Activated CD8-positive, alpha-beta T cell treated with anti-CD3 and anti-CD28 coated beads for 36 hours (primary cell): Measurements from ENCODE around the gene FLRT2. TPM values are rescaled to one million over a fixed set of nuclear protein-coding genes. Genes with fewer than 3 reads are reported as not detected.

Experiments used
- ATAC-seq: fragments of 200-7000 bp; cut with Tn5 transposase; one replicate; pipeline ENCODE4 v1.10.0; 2021; ENCODE audit warnings: mild to moderate bottlenecking, moderate library complexity
- CTCF ChIA-PET: fragments of 350-600 bp; sonication (Branson Sonifier 250); formaldehyde crosslinking; loops from one replicate; lab custom pipeline; 2021; ENCODE audit warnings: antibody characterized with exemption; lab: Charles Lee
- POLR2A ChIA-PET: fragments of 350-600 bp; sonication (Branson Sonifier 250); formaldehyde crosslinking; loops from one replicate; lab custom pipeline; 2021; ENCODE audit warnings: antibody characterized with exemption; lab: Charles Lee
- DNase-seq: peaks from one replicate; pipeline ENCODE4 v3.0.0-alpha.2; 2020
- H3K27ac Mint-ChIP-seq: one replicate; pipeline ENCODE4 v1.8.0; 2021; ENCODE audit warnings: mild to moderate bottlenecking, mixed read lengths
- H3K27me3 Mint-ChIP-seq: one replicate; pipeline ENCODE4 v1.8.0; 2021; ENCODE audit warnings: mixed read lengths
- H3K36me3 Mint-ChIP-seq: one replicate; pipeline ENCODE4 v1.8.0; 2021; ENCODE audit warnings: low read depth, mixed read lengths
- H3K4me1 Mint-ChIP-seq: one replicate; pipeline ENCODE4 v1.8.0; 2021; ENCODE audit warnings: low read depth, mixed read lengths
- H3K4me3 Mint-ChIP-seq: one replicate; pipeline ENCODE4 v1.8.0; 2021; ENCODE audit warnings: mild to moderate bottlenecking, moderate library complexity, mixed read lengths
- H3K9me3 Mint-ChIP-seq: one replicate; pipeline ENCODE4 v1.8.0; 2021; ENCODE audit warnings: mixed read lengths
- intact Hi-C: fragments of 100-400 bp; cut with micrococcal nuclease; formaldehyde crosslinking; loops from one replicate; pipeline ENCODE4 v1.10.0; 2022
- total RNA-seq, 2 experiments: library from RNA; stranded (reverse); gene quantifications; one replicate each; pipeline ENCODE4 v1.2.3, GENCODE V29; 2021
- TF ChIP-seq, protein P1 (sequence below): fragments of 200-600 bp; IDR thresholded peaks from one replicate; pipeline ENCODE4 v1.8.0; 2022; ENCODE audit warnings: antibody characterized with exemption, mild to moderate bottlenecking

FLRT2 gene
- total RNA-seq, 2 experiments from 2014 or later, result not detected

DNA sequence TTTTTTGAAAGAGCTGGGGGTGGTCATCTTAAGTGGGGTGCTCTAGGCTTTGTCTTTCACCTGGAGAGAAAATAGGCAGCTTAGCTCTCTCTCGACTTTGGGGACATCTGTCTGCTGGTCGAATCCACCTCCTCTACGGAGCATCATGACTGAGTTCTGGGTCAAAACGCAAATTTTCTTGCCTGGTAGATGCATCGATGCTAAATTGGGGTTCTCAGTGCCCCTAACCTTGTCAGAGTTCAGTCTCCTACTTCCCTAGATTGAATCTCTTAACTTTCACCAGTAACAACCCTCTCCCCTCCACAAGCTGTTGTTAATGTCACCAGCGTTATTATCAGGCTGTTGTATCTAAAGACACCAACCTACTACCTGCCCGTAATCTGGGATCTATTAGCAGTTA lies 682 bp downstream of the FLRT2 start:
- Mint-ChIP-seq H3K27ac (no peak overlapping the region), H3K9me3 (no peaks in the 10 kb centered on the region), H3K36me3 (no peaks in the 10 kb centered on the region), H3K4me3 (no peak overlapping the region), H3K27me3 (peaks cover 76% of the 10 kb centered on the region), H3K4me1 (peaks cover 15% of the 10 kb centered on the region)
- intact Hi-C loops, result no loop called here
- TF ChIP-seq, protein P1, sequence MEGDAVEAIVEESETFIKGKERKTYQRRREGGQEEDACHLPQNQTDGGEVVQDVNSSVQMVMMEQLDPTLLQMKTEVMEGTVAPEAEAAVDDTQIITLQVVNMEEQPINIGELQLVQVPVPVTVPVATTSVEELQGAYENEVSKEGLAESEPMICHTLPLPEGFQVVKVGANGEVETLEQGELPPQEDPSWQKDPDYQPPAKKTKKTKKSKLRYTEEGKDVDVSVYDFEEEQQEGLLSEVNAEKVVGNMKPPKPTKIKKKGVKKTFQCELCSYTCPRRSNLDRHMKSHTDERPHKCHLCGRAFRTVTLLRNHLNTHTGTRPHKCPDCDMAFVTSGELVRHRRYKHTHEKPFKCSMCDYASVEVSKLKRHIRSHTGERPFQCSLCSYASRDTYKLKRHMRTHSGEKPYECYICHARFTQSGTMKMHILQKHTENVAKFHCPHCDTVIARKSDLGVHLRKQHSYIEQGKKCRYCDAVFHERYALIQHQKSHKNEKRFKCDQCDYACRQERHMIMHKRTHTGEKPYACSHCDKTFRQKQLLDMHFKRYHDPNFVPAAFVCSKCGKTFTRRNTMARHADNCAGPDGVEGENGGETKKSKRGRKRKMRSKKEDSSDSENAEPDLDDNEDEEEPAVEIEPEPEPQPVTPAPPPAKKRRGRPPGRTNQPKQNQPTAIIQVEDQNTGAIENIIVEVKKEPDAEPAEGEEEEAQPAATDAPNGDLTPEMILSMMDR, result no peak
- POLR2A ChIA-PET, result no interaction called here
- DNase-seq, result no peak
- no peak for ATAC-seq
- CTCF ChIA-PET, result no interaction called here

DNA sequence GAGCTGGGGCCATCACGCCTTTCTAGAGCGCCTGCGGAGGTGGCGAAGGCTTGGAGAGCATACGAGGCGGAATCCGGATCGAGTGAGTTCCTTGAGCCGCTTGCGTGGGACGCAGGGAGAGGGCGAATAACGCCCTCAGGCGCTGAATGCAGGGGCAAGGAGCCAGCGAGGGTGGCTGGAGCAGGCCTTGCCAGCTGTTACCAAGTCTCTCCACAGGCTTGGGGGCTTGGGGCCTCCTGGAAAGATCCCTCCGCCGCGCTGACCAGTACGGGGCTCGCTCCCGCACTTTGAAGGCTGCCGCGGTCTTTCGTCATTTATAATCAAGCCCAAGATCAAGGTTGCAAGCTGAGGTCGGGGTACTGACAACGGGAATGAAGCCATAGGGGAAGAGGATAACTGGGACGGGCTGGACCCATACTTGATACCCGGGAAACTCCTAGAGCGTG lies 1.2 kb downstream of the FLRT2 start:
- TF ChIP-seq, protein P1, result no peak
- H3K36me3 Mint-ChIP-seq, result no peaks in the 10 kb centered on the region
- H3K27me3 Mint-ChIP-seq, result peaks cover 77% of the 10 kb centered on the region
- H3K9me3 Mint-ChIP-seq, result no peaks in the 10 kb centered on the region
- ChIA-PET POLR2A (no interaction called here), CTCF (no interaction called here)
- DNase-seq, result no peak
- H3K4me3 Mint-ChIP-seq, result no peak overlapping the region
- no peak overlapping the region for H3K27ac Mint-ChIP-seq
- intact Hi-C loops, result no loop called here
- H3K4me1 Mint-ChIP-seq, result peaks cover 15% of the 10 kb centered on the region
- ATAC-seq, result no peak

DNA sequence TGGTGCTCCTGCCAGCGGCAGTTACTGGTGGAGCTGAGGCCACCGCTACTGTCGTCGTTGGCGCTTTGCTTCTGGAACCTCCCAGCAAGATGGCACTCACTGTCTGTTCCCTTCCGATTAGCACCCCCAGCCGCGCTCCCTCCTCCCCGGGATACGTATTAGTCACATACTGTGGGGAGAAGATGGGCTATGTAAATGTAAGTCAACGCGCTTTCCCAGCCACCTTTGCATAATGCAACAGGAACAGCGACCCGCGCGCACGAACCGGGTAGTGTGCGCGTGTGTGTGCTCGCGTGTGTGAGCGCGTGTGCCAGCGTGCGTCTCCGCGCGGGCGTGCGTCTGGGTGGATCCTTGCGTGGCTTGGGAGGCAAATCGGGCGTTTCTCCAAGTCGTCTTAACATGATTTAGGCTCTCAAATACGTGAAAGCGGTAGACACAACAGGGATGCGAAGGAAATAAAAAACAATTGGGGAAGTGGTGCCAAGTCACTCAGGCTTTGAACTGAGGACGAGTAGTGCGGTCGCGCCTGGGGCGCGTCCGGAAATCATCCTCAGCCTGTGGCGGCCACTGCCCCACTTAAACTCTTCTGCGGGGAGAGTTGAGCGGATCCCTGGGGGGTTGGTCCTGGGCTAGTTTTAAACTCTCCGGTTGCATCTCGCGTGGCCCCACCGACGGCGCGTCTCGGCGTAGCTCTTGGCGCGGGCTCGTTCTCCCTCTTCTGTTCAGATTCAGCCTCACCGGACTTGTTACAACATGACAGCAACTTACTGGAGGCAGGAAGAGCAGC lies 1.8 kb downstream of the FLRT2 start:
- ATAC-seq, result peak; percentile 24
- peak; percentile 13 for DNase-seq
- CTCF ChIA-PET, result no interaction called here
- intact Hi-C loops, result no loop called here
- POLR2A ChIA-PET, result no interaction called here
- Mint-ChIP-seq H3K4me1 (peaks cover 15% of the 10 kb centered on the region), H3K9me3 (no peaks in the 10 kb centered on the region), H3K27ac (no peak overlapping the region), H3K36me3 (no peaks in the 10 kb centered on the region), H3K4me3 (peak overlapping the region; percentile 8), H3K27me3 (peaks cover 79% of the 10 kb centered on the region)
- TF ChIP-seq, protein P1, result no peak

DNA sequence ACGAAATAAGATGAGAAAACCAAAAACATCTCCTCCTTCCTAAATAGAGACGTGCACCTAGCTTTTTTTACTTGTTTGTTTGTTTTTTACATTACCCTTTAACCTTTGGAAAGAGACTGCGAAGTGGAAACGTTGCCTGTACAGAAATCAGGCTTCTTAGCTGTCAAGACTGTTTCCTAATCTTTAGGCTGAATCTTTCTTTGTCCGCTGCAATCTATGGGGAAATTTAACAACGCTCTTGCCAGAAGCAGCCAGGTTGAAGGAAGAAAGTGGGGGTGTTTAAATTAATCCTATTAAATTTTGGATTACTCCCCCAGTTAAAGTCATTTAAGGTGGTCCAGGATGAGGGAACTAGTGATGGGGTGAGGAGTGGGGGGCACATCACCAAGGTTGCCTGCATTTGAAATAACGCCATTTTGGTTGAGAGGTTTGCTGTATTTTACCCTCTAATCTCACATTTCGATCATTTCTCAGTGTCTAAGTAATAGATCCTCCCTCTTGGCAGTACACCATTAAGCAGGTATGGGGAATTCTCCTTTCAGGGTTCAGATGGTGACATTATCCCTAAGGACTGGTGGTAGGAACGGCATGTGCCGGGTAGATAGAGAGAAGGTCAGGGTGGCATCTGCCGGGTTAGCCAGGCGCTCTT lies 2.6 kb downstream of the FLRT2 start:
- ChIA-PET CTCF (no interaction called here), POLR2A (no interaction called here)
- ATAC-seq (no peak), DNase-seq (no peak)
- Mint-ChIP-seq H3K36me3 (no peaks in the 10 kb centered on the region), H3K4me3 (peak overlapping the region; percentile 8), H3K27me3 (peaks cover 75% of the 10 kb centered on the region), H3K27ac (no peak overlapping the region), H3K4me1 (peaks cover 13% of the 10 kb centered on the region), H3K9me3 (no peaks in the 10 kb centered on the region)
- TF ChIP-seq, protein P1, result no peak
- intact Hi-C loops, result no loop called here
